ENCODE data around the gene ANKRD23.

DNA sequence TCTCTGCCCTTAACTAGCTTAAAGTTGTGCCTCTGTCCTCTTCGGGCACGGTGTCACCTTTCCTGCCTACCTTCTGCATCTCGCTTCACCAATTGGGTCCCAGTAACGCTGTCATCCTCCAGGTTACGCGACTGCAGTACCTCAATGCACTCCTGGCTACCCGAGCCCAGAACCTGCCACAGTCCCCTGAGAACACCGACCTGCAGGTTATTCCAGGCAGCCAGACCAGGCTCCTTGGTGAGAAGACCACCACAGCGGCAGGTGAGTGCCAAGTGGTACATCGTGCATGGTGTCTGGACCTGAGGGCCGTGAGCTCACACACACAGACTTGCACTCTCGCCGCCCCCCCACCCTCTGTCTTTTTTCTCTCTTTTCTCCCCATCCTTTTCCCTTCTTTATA, 14.9 kb downstream of the ANKRD23 start:
- TF ChIP-seq GATA2 (IDR thresholded peaks at IDR 0.05; ENCODE audit: low read depth, low read length) (no peak), GATA3 (IDR thresholded peaks at IDR 0.05; ENCODE audit: low read depth, low read length) (no peak)
